ENCODE results near the gene RECQL5.

- no peak for TF ChIP-seq POLR2A (IDR thresholded peaks at IDR 0.05; ENCODE audit: low read length)
- TF ChIP-seq GATA1 (IDR thresholded peaks at IDR 0.05; ENCODE audit: low read depth, low read length) = no peak
Observed at GRCh38 chr17:75640556-75641119, 26.3 kb downstream of the RECQL5 start.
